Endothelial cell of umbilical vein (primary cell): ENCODE measurements around the gene DDI1. TPM values are rescaled to one million over a fixed set of nuclear protein-coding genes. Genes with fewer than 3 reads are reported as not detected.

Experiments
- BruUV-seq: library from RNA; stranded (reverse); fragments of 400-500 nt; replicated peaks from 2 replicates; lab custom pipeline; 2021; lab: Mats Ljungman, UMichigan
- CTCF ChIA-PET: fragments of 300-600, 350-600 bp; sonication (Branson Sonifier 250); formaldehyde crosslinking; loops from one replicate; lab custom pipeline; 2021; ENCODE audit warnings: antibody characterized with exemption, inconsistent platforms; lab: Charles Lee
- POLR2A ChIA-PET: fragments of 300-600, 350-600 bp; sonication (Branson Sonifier 250); formaldehyde crosslinking; loops from one replicate; lab custom pipeline; 2021; ENCODE audit warnings: antibody characterized with exemption, inconsistent platforms; lab: Charles Lee
- DNase-seq: peaks from one replicate; pipeline ENCODE4 v3.0.0-alpha.2; 2011; ENCODE audit warnings: low read depth, low spot score
- FAIRE-seq: peaks from 2 replicates; lab custom pipeline; 2011; peaks lifted over from hg19 to GRCh38; lab: Jason Lieb, UNC
- H2AFZ ChIP-seq: 2 replicates; pipeline ENCODE4 v1.6.0; 2012; ENCODE audit warnings: low read depth, low read length, control low read depth, inconsistent platforms
- H3K27ac ChIP-seq: 2 replicates; pipeline ENCODE4 v1.5.1; 2011; ENCODE audit warnings: low read depth, mild to moderate bottlenecking, control low read depth, low read length, moderate library complexity; ENCODE audit not compliant: insufficient read depth
- H3K27me3 ChIP-seq, 2 experiments: 2 replicates each; pipeline versions ENCODE4 v1.6.0 to v1.6.1; 2011; ENCODE audit warnings: low read length in 2 of 2, mixed read lengths in 1 of 2; ENCODE audit not compliant: control insufficient read depth in 2 of 2, insufficient read depth in 2 of 2
- H3K36me3 ChIP-seq, 2 experiments: 2 replicates in 1 of 2; 3 replicates in 1 of 2; pipeline ENCODE4 v1.5.1; 2011; ENCODE audit warnings: low read length in 2 of 2, mild to moderate bottlenecking in 1 of 2, moderate library complexity in 1 of 2; ENCODE audit not compliant: control insufficient read depth in 2 of 2, insufficient read depth in 2 of 2; ENCODE audit errors: extremely low read depth in 1 of 2
- H3K4me1 ChIP-seq: 3 replicates; pipeline ENCODE4 v1.5.1; 2011; ENCODE audit warnings: mild to moderate bottlenecking, low read length; ENCODE audit not compliant: control insufficient read depth, insufficient read depth; ENCODE audit errors: extremely low read depth
- H3K4me2 ChIP-seq: 2 replicates; pipeline ENCODE4 v1.6.1; 2011; ENCODE audit warnings: low read length, control low read depth, mixed read lengths; ENCODE audit not compliant: insufficient read depth
- H3K4me3 ChIP-seq, 3 experiments: fragments of 200-600 bp in 1 of 3; sonication (generic), shearing (Covaris generic) in 1 of 3; replicated peaks in 1 of 3; 2 replicates each; pipeline ENCODE4 v1.5.1; 2011 to 2016; ENCODE audit warnings: control low read depth in 3 of 3, low read length in 3 of 3, mild to moderate bottlenecking in 2 of 3, inconsistent platforms in 1 of 3, low read depth in 1 of 3, moderate library complexity in 1 of 3; ENCODE audit not compliant: insufficient read depth in 1 of 3
- H3K79me2 ChIP-seq: 2 replicates; pipeline ENCODE4 v1.6.0; 2012; ENCODE audit warnings: low read length, inconsistent platforms; ENCODE audit not compliant: control insufficient read depth, insufficient read depth
- H3K9ac ChIP-seq: replicated peaks from 2 replicates; pipeline ENCODE3; 2011; ENCODE audit warnings: low read length, control low read depth; ENCODE audit not compliant: insufficient read depth; ENCODE audit errors: extremely low read depth
- H3K9me1 ChIP-seq: replicated peaks from 3 replicates; pipeline ENCODE4 v1.6.0; 2011; ENCODE audit warnings: mild to moderate bottlenecking, low read length; ENCODE audit not compliant: control insufficient read depth, insufficient read depth; ENCODE audit errors: extremely low read depth
- H3K9me3 ChIP-seq: replicated peaks from 2 replicates; pipeline ENCODE4 v1.5.1; 2012; ENCODE audit warnings: low read length, inconsistent platforms; ENCODE audit not compliant: control insufficient read depth, insufficient read depth
- H4K20me1 ChIP-seq: replicated peaks from 2 replicates; pipeline ENCODE3; 2011; ENCODE audit warnings: mild to moderate bottlenecking, low read length; ENCODE audit not compliant: control insufficient read depth, insufficient read depth; ENCODE audit errors: extremely low read depth
- CTCF ChIP-seq, 2 donors: IDR thresholded peaks; 1 replicate in 1 of 2; 2 replicates in 1 of 2; pipeline ENCODE4 v1.5.1; 2011; ENCODE audit warnings: low read length in 2 of 2, mild to moderate bottlenecking in 2 of 2, moderate library complexity in 2 of 2, control low read depth in 1 of 2, inconsistent platforms in 1 of 2, low read depth in 1 of 2; ENCODE audit not compliant: insufficient read depth in 1 of 2; ENCODE audit errors: extremely low read depth in 1 of 2
- FOS ChIP-seq: IDR thresholded peaks from 2 replicates; pipeline ENCODE4 v1.6.1; 2011; ENCODE audit warnings: mild to moderate bottlenecking, low read length, moderate library complexity, borderline replicate concordance; ENCODE audit not compliant: insufficient read depth
- GATA2 ChIP-seq: IDR thresholded peaks from 2 replicates; pipeline ENCODE4 v1.7.0; 2011; ENCODE audit warnings: low read depth, mild to moderate bottlenecking, moderate library complexity, mixed read lengths, low read length; ENCODE audit not compliant: insufficient read length, insufficient read depth
- JUN ChIP-seq: IDR thresholded peaks from 2 replicates; pipeline ENCODE4 v1.6.1; 2011; ENCODE audit warnings: borderline replicate concordance, low read depth; ENCODE audit not compliant: insufficient read length, insufficient read depth
- MAX ChIP-seq: IDR thresholded peaks from 2 replicates; pipeline ENCODE4 v1.6.1; 2011; ENCODE audit not compliant: insufficient read depth, insufficient read length
- MYC ChIP-seq: IDR thresholded peaks from one replicate; pipeline ENCODE4 v1.6.1; 2011; ENCODE audit warnings: mild to moderate bottlenecking, low read depth, low read length
- POLR2A ChIP-seq: IDR thresholded peaks from 2 replicates; pipeline ENCODE4 v1.6.1; 2012; ENCODE audit warnings: low read depth, mild to moderate bottlenecking, control low read depth, low read length
- POLR2AphosphoS5 ChIP-seq: IDR thresholded peaks from 2 replicates; pipeline ENCODE4 v1.6.1; 2012; ENCODE audit warnings: low read depth, mild to moderate bottlenecking, control low read depth, low read length, moderate library complexity; ENCODE audit not compliant: insufficient read depth
- dilution Hi-C: fragments of 300-500 bp; cut with MboI; formaldehyde crosslinking; loops from one replicate; pipeline ENCODE4 v1.15.0; 2019; ENCODE audit warnings: low sequenced_read_pairs; ENCODE audit not compliant: extremely low pct_ligation_motif_present
- intact Hi-C: fragments of 100-400 bp; cut with micrococcal nuclease; formaldehyde crosslinking; loops from one replicate; pipeline ENCODE4 v1.10.0; 2022
- polyA plus RNA-seq, 4 experiments: library from polyadenylated mRNA; depleted of rRNA in 3 of 4; stranded (reverse) in 3 of 4; unstranded in 1 of 4; fragments of >200 nt; gene quantifications; 2 replicates each; pipeline versions ENCODE4 v1.2.1 to v1.2.3, GENCODE V29; 2011 to 2012; ENCODE audit warnings: missing spikeins in 1 of 4
- total RNA-seq: library from RNA; stranded (reverse); gene quantifications from 2 replicates; pipeline ENCODE4 v1.2.3, GENCODE V29; 2021

The DDI1 gene
- total and polyA plus RNA-seq, 2 donors (not counting 3 experiments of a cell fraction or from before 2014, with no cell fraction given), result not detected

- no TSS peak for BruUV-seq
- Histone ChIP-seq H3K27me3 (no peaks in the 10 kb centered on the region), H4K20me1 (no peaks in the 10 kb centered on the region), H3K4me2 (no peak overlapping the region), H3K27ac (no peak overlapping the region), H3K9ac (no peak overlapping the region), H3K4me1 (no peaks in the 10 kb centered on the region), H3K4me3 (no peak overlapping the region), H2AFZ (no peak overlapping the region), H3K36me3 (no peaks in the 10 kb centered on the region), H3K9me3 (no peaks in the 10 kb centered on the region), H3K9me1 (no peaks in the 10 kb centered on the region), H3K79me2 (no peaks in the 10 kb centered on the region)
- dilution Hi-C loops (no loop called here), intact Hi-C loops (no loop called here)
- no peak for TF ChIP-seq CTCF (IDR thresholded peaks at IDR 0.05; ENCODE audit: extremely low read depth in 1 of 2, insufficient read depth in 1 of 2, low read depth in 1 of 2, low read length in 2 of 2)
- no peak for TF ChIP-seq MYC
- no peak for TF ChIP-seq JUN
- TF ChIP-seq POLR2AphosphoS5, result no peak
- no peak for TF ChIP-seq GATA2
- no peak for TF ChIP-seq POLR2A
- POLR2A ChIA-PET, result no interaction called here
- FAIRE-seq, result no peak
- CTCF ChIA-PET, result no interaction called here
- DNase-seq, result no peak
Measured at GRCh38 chr11:103994518-103994917, 41.9 kb upstream of the DDI1 start.

GRCh38 chr11:103995896-103996295 lies 40.5 kb upstream of the DDI1 start:
- ChIA-PET CTCF (no interaction called here), POLR2A (no interaction called here)
- DNase-seq, result no peak
- dilution Hi-C loops, result no loop called here
- no peaks in the 10 kb centered on the region for H3K27me3 ChIP-seq
- BruUV-seq, result no TSS peak
- FAIRE-seq, result no peak
- H3K36me3 ChIP-seq, result no peaks in the 10 kb centered on the region
- intact Hi-C loops, result no loop called here
- no peaks in the 10 kb centered on the region for H3K9me1 ChIP-seq
- H3K4me1 ChIP-seq, result no peaks in the 10 kb centered on the region
- H4K20me1 ChIP-seq, result no peaks in the 10 kb centered on the region
- H2AFZ ChIP-seq, result no peak overlapping the region
- H3K4me3 ChIP-seq, result no peak overlapping the region
- H3K4me2 ChIP-seq, result no peak overlapping the region
- H3K27ac ChIP-seq, result no peak overlapping the region
- H3K9me3 ChIP-seq, result no peaks in the 10 kb centered on the region
- no peaks in the 10 kb centered on the region for H3K79me2 ChIP-seq
- TF ChIP-seq POLR2A (no peak), GATA2 (no peak), FOS (no peak), MYC (no peak), CTCF (IDR thresholded peaks at IDR 0.05; ENCODE audit: extremely low read depth in 1 of 2, insufficient read depth in 1 of 2, low read depth in 1 of 2, low read length in 2 of 2) (no peak), MAX (no peak)
- H3K9ac ChIP-seq, result no peak overlapping the region
